Caco-2 (cell line): ENCODE data around the gene COMMD1. TPM values are rescaled to one million over a fixed set of nuclear protein-coding genes. Genes with fewer than 3 reads are reported as not detected.

Source experiments
- BruUV-seq: library from RNA; stranded (reverse); fragments of 400-500 nt; replicated peaks from 2 replicates; lab custom pipeline; 2021; lab: Mats Ljungman, UMichigan
- CTCF ChIA-PET: fragments of 300-600 bp; sonication (Branson Sonifier 250); formaldehyde crosslinking; loops from one replicate; lab custom pipeline; 2022; ENCODE audit warnings: antibody characterized with exemption; lab: Charles Lee
- POLR2A ChIA-PET: fragments of 300-600 bp; sonication (Branson Sonifier 250); formaldehyde crosslinking; loops from one replicate; lab custom pipeline; 2022; ENCODE audit warnings: antibody characterized with exemption; lab: Charles Lee
- DNase-seq, 2 experiments: peaks; one replicate each; pipeline versions ENCODE4 v3.0.0 to v3.0.0-alpha.2; 2020 to 2022
- H3K27me3 ChIP-seq: replicated peaks from 2 replicates; pipeline ENCODE4 v1.6.0; 2011; ENCODE audit warnings: low read length; ENCODE audit not compliant: control insufficient read depth, insufficient read depth
- H3K36me3 ChIP-seq: 2 replicates; pipeline ENCODE4 v1.5.1; 2011; ENCODE audit warnings: low read length; ENCODE audit not compliant: control insufficient read depth, insufficient read depth
- H3K4me1 ChIP-seq: fragments of 250-450 bp; sonication (Bioruptor Pico); 2 replicates; pipeline ENCODE4 v1.5.1; 2020; ENCODE audit warnings: mild to moderate bottlenecking
- H3K4me3 ChIP-seq: 2 replicates; pipeline ENCODE4 v1.5.1; 2011; ENCODE audit warnings: low read depth, mild to moderate bottlenecking, control low read depth, low read length
- H3K9me3 ChIP-seq: fragments of 250-450 bp; sonication (Bioruptor Pico); 2 replicates; pipeline ENCODE4 v1.5.1; 2020; ENCODE audit warnings: mild to moderate bottlenecking, moderate library complexity
- H3K27ac Mint-ChIP-seq: one replicate; pipeline ENCODE4 v1.8.0; 2022; ENCODE audit warnings: mixed read lengths; ENCODE audit not compliant: unreplicated experiment
- H3K27me3 Mint-ChIP-seq: one replicate; pipeline ENCODE4 v1.8.0; 2022; ENCODE audit warnings: mixed read lengths; ENCODE audit not compliant: insufficient read depth, unreplicated experiment
- H3K36me3 Mint-ChIP-seq: one replicate; pipeline ENCODE4 v1.8.0; 2022; ENCODE audit warnings: mild to moderate bottlenecking, mixed read lengths; ENCODE audit not compliant: insufficient read depth, unreplicated experiment
- H3K4me1 Mint-ChIP-seq: one replicate; pipeline ENCODE4 v1.8.0; 2022; ENCODE audit warnings: low read depth, mixed read lengths; ENCODE audit not compliant: unreplicated experiment
- H3K4me3 Mint-ChIP-seq: one replicate; pipeline ENCODE4 v1.8.0; 2022; ENCODE audit warnings: mild to moderate bottlenecking, moderate library complexity, mixed read lengths; ENCODE audit not compliant: unreplicated experiment
- H3K9me3 Mint-ChIP-seq: one replicate; pipeline ENCODE4 v1.8.0; 2022; ENCODE audit warnings: mixed read lengths; ENCODE audit not compliant: unreplicated experiment
- intact Hi-C: fragments of 100-400 bp; cut with micrococcal nuclease; formaldehyde crosslinking; loops from one replicate; pipeline ENCODE4 v1.10.0; 2022; ENCODE audit not compliant: unreplicated experiment
- total RNA-seq: library from RNA; stranded (reverse); gene quantifications from 2 replicates; pipeline ENCODE4 v1.2.3, GENCODE V29; 2022
- TF ChIP-seq, protein P1 (sequence below), 2 experiments: fragments of 200-600 bp in 1 of 2; IDR thresholded peaks; 1 replicate in 1 of 2; 2 replicates in 1 of 2; pipeline versions ENCODE4 v1.5.1 to v1.8.0; 2011 to 2022; ENCODE audit warnings: antibody characterized with exemption in 1 of 2, control low read depth in 1 of 2, inconsistent platforms in 1 of 2, low read depth in 1 of 2, low read length in 1 of 2, mild to moderate bottlenecking in 1 of 2, moderate library complexity in 1 of 2; ENCODE audit not compliant: insufficient read depth in 1 of 2, severe bottlenecking in 1 of 2, unreplicated experiment in 1 of 2

COMMD1 gene
- total RNA-seq, 1 experiment from 2014 or later, result 56.7 TPM

DNA sequence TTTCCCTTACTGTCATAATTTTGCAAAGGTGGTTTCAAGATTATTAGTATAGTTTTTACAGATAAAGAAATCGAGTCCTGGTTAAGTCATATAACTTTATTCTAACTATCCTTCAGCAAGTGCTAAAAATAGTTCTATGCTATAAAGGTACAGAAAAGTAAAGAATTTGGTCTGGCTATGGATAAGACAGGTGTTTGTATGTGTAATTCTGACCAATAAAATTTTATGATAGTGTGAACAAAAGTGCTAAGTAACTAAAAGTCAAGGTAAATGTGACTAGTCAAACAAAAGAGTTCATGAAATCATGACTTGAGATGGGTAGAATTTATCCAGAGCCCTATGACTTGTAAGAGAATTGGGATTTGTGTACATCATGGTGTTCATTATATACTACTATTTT, 140.7 kb downstream of the COMMD1 start:
- peaks cover 9% of the 10 kb centered on the region for H3K4me1 Mint-ChIP-seq
- DNase-seq, result no peak
- ChIA-PET CTCF (no interaction called here), POLR2A (no interaction called here)
- peaks cover 5% of the 10 kb centered on the region for H3K36me3 Mint-ChIP-seq
- Histone ChIP-seq H3K9me3 (peaks cover 8% of the 10 kb centered on the region; the same call in 1 of the 2 replicates), H3K4me3 (no peak overlapping the region), H3K36me3 (no peaks in the 10 kb centered on the region), H3K4me1 (peaks cover 20% of the 10 kb centered on the region), H3K27me3 (no peaks in the 10 kb centered on the region)
- no peak overlapping the region for H3K4me3 Mint-ChIP-seq
- H3K9me3 Mint-ChIP-seq, result peaks cover 3% of the 10 kb centered on the region
- H3K27me3 Mint-ChIP-seq, result no peaks in the 10 kb centered on the region
- no peak overlapping the region for H3K27ac Mint-ChIP-seq
- TF ChIP-seq, protein P1, sequence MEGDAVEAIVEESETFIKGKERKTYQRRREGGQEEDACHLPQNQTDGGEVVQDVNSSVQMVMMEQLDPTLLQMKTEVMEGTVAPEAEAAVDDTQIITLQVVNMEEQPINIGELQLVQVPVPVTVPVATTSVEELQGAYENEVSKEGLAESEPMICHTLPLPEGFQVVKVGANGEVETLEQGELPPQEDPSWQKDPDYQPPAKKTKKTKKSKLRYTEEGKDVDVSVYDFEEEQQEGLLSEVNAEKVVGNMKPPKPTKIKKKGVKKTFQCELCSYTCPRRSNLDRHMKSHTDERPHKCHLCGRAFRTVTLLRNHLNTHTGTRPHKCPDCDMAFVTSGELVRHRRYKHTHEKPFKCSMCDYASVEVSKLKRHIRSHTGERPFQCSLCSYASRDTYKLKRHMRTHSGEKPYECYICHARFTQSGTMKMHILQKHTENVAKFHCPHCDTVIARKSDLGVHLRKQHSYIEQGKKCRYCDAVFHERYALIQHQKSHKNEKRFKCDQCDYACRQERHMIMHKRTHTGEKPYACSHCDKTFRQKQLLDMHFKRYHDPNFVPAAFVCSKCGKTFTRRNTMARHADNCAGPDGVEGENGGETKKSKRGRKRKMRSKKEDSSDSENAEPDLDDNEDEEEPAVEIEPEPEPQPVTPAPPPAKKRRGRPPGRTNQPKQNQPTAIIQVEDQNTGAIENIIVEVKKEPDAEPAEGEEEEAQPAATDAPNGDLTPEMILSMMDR (IDR thresholded peaks at IDR 0.05; ENCODE audit: insufficient read depth in 1 of 2, low read depth in 1 of 2, low read length in 1 of 2, severe bottlenecking in 1 of 2, unreplicated experiment in 1 of 2), result no peak
- no TSS peak for BruUV-seq
- intact Hi-C loops, result no loop called here

DNA sequence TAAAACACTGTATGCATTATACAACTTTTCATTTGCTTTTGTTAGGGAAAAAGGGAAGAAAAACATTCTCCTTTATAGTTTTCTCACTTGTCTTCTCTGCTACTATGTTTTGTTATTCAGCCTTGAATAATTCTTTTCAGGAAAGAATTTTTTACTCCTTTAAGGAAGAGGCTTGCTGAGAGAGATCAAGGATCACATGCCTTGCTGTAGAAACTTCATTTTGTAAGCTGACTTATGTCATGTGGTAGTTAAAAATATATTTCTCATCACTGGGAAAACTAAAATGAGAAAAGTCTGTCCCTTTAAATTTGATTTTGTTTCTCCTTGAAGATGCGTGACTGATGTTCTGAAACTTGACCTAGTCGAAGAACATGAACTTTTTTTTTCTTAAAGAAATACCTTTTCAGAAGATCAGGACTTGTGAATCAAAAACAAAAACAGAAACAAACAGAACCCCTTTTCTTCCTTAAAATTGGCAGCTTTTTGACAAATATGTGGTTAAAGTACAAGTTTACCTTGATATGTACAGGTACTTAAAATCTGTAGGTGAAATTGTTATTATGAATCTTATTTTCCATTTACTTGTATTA, 145.1 kb downstream of the COMMD1 start:
- no peaks in the 10 kb centered on the region for H3K27me3 Mint-ChIP-seq
- ChIA-PET CTCF (no interaction called here), POLR2A (no interaction called here)
- no peak for DNase-seq
- no peak overlapping the region for H3K4me3 ChIP-seq
- H3K9me3 Mint-ChIP-seq, result no peaks in the 10 kb centered on the region
- no peaks in the 10 kb centered on the region for H3K9me3 ChIP-seq
- H3K27me3 ChIP-seq, result no peaks in the 10 kb centered on the region
- H3K36me3 ChIP-seq, result no peaks in the 10 kb centered on the region
- TF ChIP-seq, protein P1 (IDR thresholded peaks at IDR 0.05; ENCODE audit: insufficient read depth in 1 of 2, low read depth in 1 of 2, low read length in 1 of 2, severe bottlenecking in 1 of 2, unreplicated experiment in 1 of 2), result no peak
- intact Hi-C loops, result no loop called here
- no peak overlapping the region for H3K4me3 Mint-ChIP-seq
- no peaks in the 10 kb centered on the region for H3K4me1 Mint-ChIP-seq
- H3K36me3 Mint-ChIP-seq, result no peaks in the 10 kb centered on the region
- no TSS peak for BruUV-seq
- H3K4me1 ChIP-seq, result no peaks in the 10 kb centered on the region; the same call in 1 of the 2 replicates
- H3K27ac Mint-ChIP-seq, result no peak overlapping the region

DNA sequence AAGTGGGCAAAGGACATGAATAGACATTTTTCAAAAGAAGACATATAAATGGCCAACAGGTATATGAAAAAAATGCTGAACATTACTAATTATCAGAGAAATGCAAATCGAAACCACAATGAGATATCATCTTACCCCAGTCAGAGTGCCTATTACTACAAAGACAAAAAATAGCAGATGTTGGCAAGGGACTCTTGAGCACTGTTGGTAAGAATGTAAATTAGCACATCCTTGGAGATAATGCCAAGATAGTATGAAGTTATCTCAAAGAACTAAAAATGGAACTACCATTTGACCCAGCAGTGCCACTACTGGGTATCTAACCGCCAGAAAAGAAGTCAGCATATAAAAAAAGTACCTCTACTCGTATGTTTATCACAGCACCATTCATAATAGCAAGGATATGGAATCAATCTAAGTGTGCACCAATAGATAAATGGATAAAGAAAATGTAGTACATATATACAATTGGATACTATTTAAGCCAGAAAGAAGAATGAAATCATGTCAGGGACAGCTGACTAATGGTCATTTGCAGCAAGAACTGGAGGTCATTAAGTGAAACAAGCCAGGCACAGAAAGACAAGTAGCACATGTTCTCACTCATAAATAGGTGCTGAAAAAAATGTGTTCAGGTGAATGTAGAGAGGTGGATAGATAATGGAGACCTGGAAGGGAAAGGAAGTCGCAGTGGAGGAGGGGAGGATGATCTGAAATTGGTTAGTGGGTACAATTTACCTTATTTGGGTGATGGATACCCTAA, 148.7 kb downstream of the COMMD1 start:
- no peaks in the 10 kb centered on the region for H3K4me1 Mint-ChIP-seq
- CTCF ChIA-PET, result no interaction called here
- Histone ChIP-seq H3K4me3 (no peak overlapping the region), H3K4me1 (no peaks in the 10 kb centered on the region), H3K36me3 (no peaks in the 10 kb centered on the region), H3K9me3 (no peaks in the 10 kb centered on the region), H3K27me3 (no peaks in the 10 kb centered on the region)
- H3K9me3 Mint-ChIP-seq, result no peaks in the 10 kb centered on the region
- TF ChIP-seq, protein P1 (IDR thresholded peaks at IDR 0.05; ENCODE audit: insufficient read depth in 1 of 2, low read depth in 1 of 2, low read length in 1 of 2, severe bottlenecking in 1 of 2, unreplicated experiment in 1 of 2), result no peak
- no peak overlapping the region for H3K27ac Mint-ChIP-seq
- DNase-seq, result no peak
- intact Hi-C loops, result no loop called here
- H3K36me3 Mint-ChIP-seq, result no peaks in the 10 kb centered on the region
- H3K4me3 Mint-ChIP-seq, result no peak overlapping the region
- BruUV-seq, result no TSS peak
- no peaks in the 10 kb centered on the region for H3K27me3 Mint-ChIP-seq
- POLR2A ChIA-PET, result no interaction called here
